H1 (cell line): ENCODE data around the gene CENPM. TPM values are rescaled to one million over a fixed set of nuclear protein-coding genes. Genes with fewer than 3 reads are reported as not detected.
A peak's percentile ranks its signal among the peaks of the same experiment; 100 is the strongest.

Experiments used
- polyA plus RNA-seq, 7 experiments: library from polyadenylated mRNA; depleted of rRNA in 3 of 7; stranded (reverse) in 5 of 7; unstranded in 2 of 7; fragments of >200 nt in 5 of 7; fragments of 200-250 nt in 2 of 7; gene quantifications; 1 replicate in 5 of 7; 2 replicates in 1 of 7; 4 replicates in 1 of 7; pipeline versions ENCODE4 v1.2.1 to v1.2.3, GENCODE V29; 2011 to 2013; ENCODE audit warnings: missing spikeins in 2 of 7, mixed read lengths in 2 of 7
- total RNA-seq: library from RNA; stranded (reverse); fragmentation: NEBNext Ultra II Directional; extraction: Animal tissue kit (Norgen Biotek cat#: 25700); gene quantifications from 2 replicates; pipeline ENCODE4 v1.2.1, GENCODE V29; 2021
- TF ChIP-seq, protein P1 (sequence below): IDR thresholded peaks from 2 replicates; pipeline ENCODE4 v1.6.1; 2011; ENCODE audit warnings: low read length, improper control_type of control experiment

The CENPM gene
- total and polyA plus RNA-seq, 2 of the 8 experiments (the other 6 are each of a cell fraction or from before 2014, with no cell fraction given): 32.0 to 80.4 TPM

DNA sequence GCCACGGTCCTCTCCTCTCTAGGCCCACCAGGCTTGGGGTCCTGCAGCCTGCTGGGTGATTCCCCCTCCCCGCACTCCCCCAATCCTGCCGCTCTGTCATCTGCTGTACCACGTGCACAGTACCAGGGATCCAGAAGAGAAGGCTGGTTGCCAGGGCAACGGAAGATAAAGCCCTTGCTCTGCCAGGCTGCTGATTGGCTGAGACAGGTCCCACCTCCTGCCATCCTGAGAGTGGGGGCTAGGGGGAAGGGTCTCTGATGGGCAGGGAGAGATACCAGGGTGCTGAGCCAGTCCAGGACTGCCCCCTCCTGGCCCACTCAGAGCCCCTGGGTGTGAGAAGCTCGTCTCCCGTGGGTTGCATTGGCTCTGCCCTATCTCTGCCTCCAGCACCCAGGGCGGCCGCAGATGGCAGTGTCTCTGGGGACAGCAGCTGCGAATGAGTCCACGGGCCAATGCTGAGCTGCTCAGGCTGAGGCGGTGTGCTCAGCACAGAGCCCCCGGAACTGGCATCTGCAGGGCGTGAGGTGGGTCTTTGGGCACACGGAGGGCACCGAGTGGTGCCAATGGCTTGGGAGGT is 5.0 kb upstream of the CENPM start, which contains the start of gene SMIM45 (continued):
- TF ChIP-seq, protein P1, sequence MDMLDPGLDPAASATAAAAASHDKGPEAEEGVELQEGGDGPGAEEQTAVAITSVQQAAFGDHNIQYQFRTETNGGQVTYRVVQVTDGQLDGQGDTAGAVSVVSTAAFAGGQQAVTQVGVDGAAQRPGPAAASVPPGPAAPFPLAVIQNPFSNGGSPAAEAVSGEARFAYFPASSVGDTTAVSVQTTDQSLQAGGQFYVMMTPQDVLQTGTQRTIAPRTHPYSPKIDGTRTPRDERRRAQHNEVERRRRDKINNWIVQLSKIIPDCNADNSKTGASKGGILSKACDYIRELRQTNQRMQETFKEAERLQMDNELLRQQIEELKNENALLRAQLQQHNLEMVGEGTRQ: peak; percentile 48; the same call in 1 of the 2 replicates
- TF ChIP-seq, all 59 proteins: peak for 4
